ENCODE results near the gene TERT. TPM values are rescaled to one million over a fixed set of nuclear protein-coding genes. Genes with fewer than 3 reads are reported as not detected.

TERT gene
- total and polyA plus RNA-seq, 2 donors (not counting 1 experiment from before 2014, with no cell fraction given): 0.24 to 0.39 TPM

DNA sequence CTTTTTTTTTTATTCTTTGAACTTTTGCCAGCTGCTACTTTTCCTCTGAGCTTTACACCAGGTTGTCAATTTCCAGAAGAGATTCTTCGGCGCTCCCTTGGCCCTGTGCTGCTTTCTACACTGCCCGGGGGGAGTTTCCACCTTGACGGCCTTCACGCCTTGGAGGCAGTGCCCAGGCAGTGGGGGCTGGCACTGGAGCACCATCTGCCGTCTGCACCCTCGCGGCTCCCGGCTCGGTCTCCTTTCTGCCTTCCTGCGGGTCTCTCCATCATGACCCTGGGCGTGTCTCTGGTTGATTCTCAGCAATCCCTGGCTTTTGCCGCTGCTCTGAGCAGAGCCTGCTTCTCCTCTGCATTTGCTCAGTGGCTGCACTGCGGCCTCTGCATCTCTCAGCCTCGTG, 66.7 kb downstream of the TERT start:
- Histone ChIP-seq H3K9ac (ENCODE audit: low read length) (no peak overlapping the region), H3K4me2 (replicated peaks; ENCODE audit: low read depth, low read length, poor library complexity, severe bottlenecking) (no peak overlapping the region), H3K4me1 (ENCODE audit: control insufficient read depth in 2 of 2, insufficient read depth in 2 of 2, low read length in 2 of 2) (no peaks in the 10 kb centered on the region), H2AFZ (ENCODE audit: insufficient read depth, low read depth, low read length, poor library complexity, severe bottlenecking) (no peak overlapping the region), H3K4me3 (ENCODE audit: control extremely low read depth in 1 of 5, extremely low read depth in 1 of 5, insufficient read depth in 1 of 5, low read depth in 2 of 5, low read length in 4 of 5) (no peak overlapping the region), H3K36me3 (replicated peaks in 1 of 2; ENCODE audit: control extremely low read depth in 1 of 2, control insufficient read depth in 1 of 2, extremely low read depth in 1 of 2, insufficient read depth in 2 of 2, low read length in 1 of 2) (no peaks in the 10 kb centered on the region), H4K20me1 (ENCODE audit: control insufficient read depth, insufficient read depth, low read length, poor library complexity, severe bottlenecking) (no peaks in the 10 kb centered on the region), H3K27ac (ENCODE audit: low read length in 2 of 2) (no peak overlapping the region), H3K79me2 (ENCODE audit: control insufficient read depth, insufficient read depth, low read length) (no peaks in the 10 kb centered on the region), H3K27me3 (replicated peaks in 1 of 4; ENCODE audit: control extremely low read depth in 1 of 4, control insufficient read depth in 3 of 4, insufficient read depth in 4 of 4, low read length in 3 of 4) (peaks cover 0 to 7% (median 0%) of the 10 kb centered on the region in 4 experiments), H3K9me3 (ENCODE audit: control extremely low read depth in 1 of 3, control insufficient read depth in 2 of 3, insufficient read depth in 1 of 3, low read length in 2 of 3) (no peaks in the 10 kb centered on the region)
- DNase-seq: no peak
- 69% methylated on average over 15 of the region's 15 CpGs for WGBS (ENCODE audit: insufficient coverage)
- no peak overlapping the region for H3K4me3 Mint-ChIP-seq
- ATAC-seq (ENCODE audit: low read depth): no peak
- TF ChIP-seq CTCF (IDR thresholded peaks at IDR 0.05) (no peak), EZH2 (IDR thresholded peaks at IDR 0.05; ENCODE audit: borderline replicate concordance, insufficient read depth, low read depth, low read length, poor library complexity, severe bottlenecking) (no peak)
- intact Hi-C loops (cut with micrococcal nuclease): no loop called here
- ChIA-PET POLR2A (no interaction called here), CTCF (no interaction called here)
- no peaks in the 10 kb centered on the region for H3K4me1 Mint-ChIP-seq
- no peak overlapping the region for H3K27ac Mint-ChIP-seq
- peaks cover 12% of the 10 kb centered on the region for H3K27me3 Mint-ChIP-seq
- no peaks in the 10 kb centered on the region for H3K9me3 Mint-ChIP-seq (ENCODE audit: insufficient read depth)

GRCh38 chr5:1227667-1228066, 67.2 kb downstream of the TERT start:
- no peaks in the 10 kb centered on the region for H3K36me3 ChIP-seq (replicated peaks in 1 of 2; ENCODE audit: control extremely low read depth in 1 of 2, control insufficient read depth in 1 of 2, extremely low read depth in 1 of 2, insufficient read depth in 2 of 2, low read length in 1 of 2)
- no peak for TF ChIP-seq CTCF (IDR thresholded peaks at IDR 0.05)
- TF ChIP-seq EZH2 (IDR thresholded peaks at IDR 0.05; ENCODE audit: borderline replicate concordance, insufficient read depth, low read depth, low read length, poor library complexity, severe bottlenecking): no peak
- no peaks in the 10 kb centered on the region for H3K79me2 ChIP-seq (ENCODE audit: control insufficient read depth, insufficient read depth, low read length)
- no peaks in the 10 kb centered on the region for H3K4me1 ChIP-seq (ENCODE audit: control insufficient read depth in 2 of 2, insufficient read depth in 2 of 2, low read length in 2 of 2)
- H3K9me3 Mint-ChIP-seq (ENCODE audit: insufficient read depth): no peaks in the 10 kb centered on the region
- intact Hi-C loops (cut with micrococcal nuclease): no loop called here
- DNase-seq (no peak), ATAC-seq (ENCODE audit: low read depth) (no peak)
- H3K27me3 ChIP-seq (replicated peaks in 1 of 4; ENCODE audit: control extremely low read depth in 1 of 4, control insufficient read depth in 3 of 4, insufficient read depth in 4 of 4, low read length in 3 of 4): peaks cover 0 to 7% (median 0%) of the 10 kb centered on the region in 4 experiments
- H2AFZ ChIP-seq (ENCODE audit: insufficient read depth, low read depth, low read length, poor library complexity, severe bottlenecking): no peak overlapping the region
- no peak overlapping the region for H3K4me3 ChIP-seq (ENCODE audit: control extremely low read depth in 1 of 5, extremely low read depth in 1 of 5, insufficient read depth in 1 of 5, low read depth in 2 of 5, low read length in 4 of 5)
- H3K4me1 Mint-ChIP-seq: no peaks in the 10 kb centered on the region
- WGBS (ENCODE audit: insufficient coverage): 48% methylated on average over 12 of the region's 14 CpGs
- H3K9me3 ChIP-seq (ENCODE audit: control extremely low read depth in 1 of 3, control insufficient read depth in 2 of 3, insufficient read depth in 1 of 3, low read length in 2 of 3): no peaks in the 10 kb centered on the region
- no peaks in the 10 kb centered on the region for H4K20me1 ChIP-seq (ENCODE audit: control insufficient read depth, insufficient read depth, low read length, poor library complexity, severe bottlenecking)
- no peak overlapping the region for H3K9ac ChIP-seq (ENCODE audit: low read length)
- ChIA-PET CTCF (no interaction called here), POLR2A (no interaction called here)
- H3K27me3 Mint-ChIP-seq: peaks cover 12% of the 10 kb centered on the region
- no peak overlapping the region for H3K27ac Mint-ChIP-seq
- H3K4me2 ChIP-seq (replicated peaks; ENCODE audit: low read depth, low read length, poor library complexity, severe bottlenecking): no peak overlapping the region
- H3K4me3 Mint-ChIP-seq: no peak overlapping the region
- no peak overlapping the region for H3K27ac ChIP-seq (ENCODE audit: low read length in 2 of 2)
